Testis (tissue), 3 donors: Measurements from ENCODE around the gene BORA. TPM values are rescaled to one million over a fixed set of nuclear protein-coding genes. Genes with fewer than 3 reads are reported as not detected.
A peak's percentile ranks its signal among the peaks of the same experiment; 100 is the strongest.
"Not testable (repeated sequence)": the region's sequence is repeated elsewhere in the genome, so short reads cannot be mapped to it uniquely, and the experiment has no call there.

Experiments used
- DNase-seq: peaks from one replicate; pipeline ENCODE4 v3.0.0-alpha.2; 2019
- H3K27ac ChIP-seq, 2 donors: fragments of 200-600 bp; sonication (generic); one replicate each; pipeline ENCODE4 v1.5.1; 2019
- H3K27me3 ChIP-seq: fragments of 200-600 bp; sonication (generic); one replicate; pipeline ENCODE4 v1.5.1; 2019
- H3K36me3 ChIP-seq: fragments of 200-600 bp; sonication (generic); one replicate; pipeline ENCODE4 v1.5.1; 2017; ENCODE audit warnings: low read depth; ENCODE audit errors: missing control alignments
- H3K4me1 ChIP-seq: fragments of 200-600 bp; sonication (generic); one replicate; pipeline ENCODE4 v1.5.1; 2019
- H3K4me3 ChIP-seq, 2 donors: fragments of 200-600 bp; sonication (generic); one replicate each; pipeline ENCODE4 v1.5.1; 2017 to 2019
- H3K9me3 ChIP-seq: fragments of 200-600 bp; sonication (generic); one replicate; pipeline ENCODE4 v1.5.1; 2017
- POLR2A ChIP-seq: fragments of 450-650 bp; IDR thresholded peaks from one replicate; pipeline ENCODE4 v1.6.1; 2017; ENCODE audit warnings: antibody characterized with exemption, mild to moderate bottlenecking, moderate library complexity
- WGBS, 2 donors: methylation state at CpG; one replicate each; pipeline ENCODE4 v1.1.5; 2018; 5-methylcytosine and 5-hydroxymethylcytosine counted together
- intact Hi-C: fragments of 100-400 bp; cut with DNase I; formaldehyde crosslinking; loops from one replicate; pipeline ENCODE4 v1.15.1; 2023; ENCODE audit warnings: low total_unique reads
- polyA plus RNA-seq: library from polyadenylated mRNA; stranded (reverse); fragments of 350-450 nt; fragmentation: Illumina TruSeq; extraction: RNeasy Lipid Tissue Mini Kit (QIAGEN cat#74804); gene quantifications from one replicate; pipeline ENCODE4 v1.2.3, GENCODE V29; 2014; ENCODE audit warnings: low read depth, low replicate concordance; ENCODE audit not compliant: insufficient read depth
- total RNA-seq, 2 donors: library from RNA; depleted of rRNA; stranded (reverse); fragments of >200 nt; gene quantifications; one replicate each; pipeline ENCODE4 v1.2.3, GENCODE V29; 2016
- TF ChIP-seq, protein P1 (sequence below), 3 experiments: fragments of 450-650 bp in 2 of 3; fragments of 200-600 bp in 1 of 3; sonication (generic) in 1 of 3; IDR thresholded peaks; one replicate each; pipeline ENCODE4 v1.5.1; 2016 to 2019; ENCODE audit warnings: antibody characterized with exemption in 3 of 3, mild to moderate bottlenecking in 2 of 3, moderate library complexity in 1 of 3

BORA gene
- total and polyA plus RNA-seq, 3 donors from 2014 or later: 5.7 to 10.2 (median 6.0) TPM

DNA sequence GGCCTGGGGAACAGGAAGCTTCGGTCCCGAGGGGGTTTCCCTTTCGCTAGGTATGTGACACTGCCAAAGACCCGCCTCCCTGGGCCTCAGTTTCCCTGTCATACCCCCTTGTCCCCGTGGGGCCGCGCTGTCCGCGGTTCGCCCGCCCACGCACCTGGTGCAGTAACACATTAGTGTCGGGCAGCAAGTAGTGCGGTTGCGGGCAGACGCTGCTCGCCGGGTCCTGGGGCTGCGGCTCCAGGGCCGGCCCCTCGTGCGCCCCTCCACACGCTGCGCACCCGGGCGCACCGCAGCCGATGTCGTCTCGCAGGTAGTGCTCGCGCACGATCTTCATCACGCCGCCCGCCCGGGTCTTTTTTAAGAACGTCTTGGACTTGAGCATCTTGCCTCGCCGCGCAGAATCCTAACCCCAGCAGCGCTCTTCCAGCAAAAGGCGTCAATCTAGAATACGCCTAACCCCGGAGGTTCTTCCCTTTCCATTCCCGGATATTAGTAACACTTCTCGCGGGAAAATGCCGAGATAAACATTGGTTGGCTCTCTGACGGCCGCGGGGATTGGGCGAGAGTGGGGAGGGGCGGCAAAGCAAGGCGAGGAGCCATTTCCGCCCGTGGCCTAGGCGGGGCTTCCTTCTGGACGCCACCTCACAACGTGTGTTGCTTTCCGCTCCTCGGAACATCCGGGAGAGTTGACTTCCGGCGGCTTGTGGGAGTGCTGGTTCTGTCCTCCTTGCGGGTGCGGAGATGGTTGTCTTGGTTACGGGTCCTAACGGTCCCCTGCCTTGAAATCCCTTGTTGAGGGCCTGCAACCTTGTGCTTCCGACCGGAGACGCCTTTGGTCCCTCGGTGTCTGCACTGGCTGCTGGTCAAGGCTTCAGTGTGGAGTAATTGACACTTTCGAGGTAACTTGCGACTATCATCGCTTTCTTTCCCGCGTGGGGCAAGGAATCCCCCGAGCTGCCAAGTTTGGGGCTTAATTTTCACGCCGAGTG lies 54.0 kb downstream of the BORA start, which contains the start of the genes DIS3 and PIBF1:
Gene DIS3, minus strand, starts transcription at position 450 of the 989 bp plus-strand sequence. Its CDS starts 68 bp downstream, at position 382.
Gene PIBF1, plus strand, starts transcription at position 683 of the 989 bp plus-strand sequence. CDS start 1,337 bp downstream, outside the sequence.
- TF ChIP-seq, protein P1, sequence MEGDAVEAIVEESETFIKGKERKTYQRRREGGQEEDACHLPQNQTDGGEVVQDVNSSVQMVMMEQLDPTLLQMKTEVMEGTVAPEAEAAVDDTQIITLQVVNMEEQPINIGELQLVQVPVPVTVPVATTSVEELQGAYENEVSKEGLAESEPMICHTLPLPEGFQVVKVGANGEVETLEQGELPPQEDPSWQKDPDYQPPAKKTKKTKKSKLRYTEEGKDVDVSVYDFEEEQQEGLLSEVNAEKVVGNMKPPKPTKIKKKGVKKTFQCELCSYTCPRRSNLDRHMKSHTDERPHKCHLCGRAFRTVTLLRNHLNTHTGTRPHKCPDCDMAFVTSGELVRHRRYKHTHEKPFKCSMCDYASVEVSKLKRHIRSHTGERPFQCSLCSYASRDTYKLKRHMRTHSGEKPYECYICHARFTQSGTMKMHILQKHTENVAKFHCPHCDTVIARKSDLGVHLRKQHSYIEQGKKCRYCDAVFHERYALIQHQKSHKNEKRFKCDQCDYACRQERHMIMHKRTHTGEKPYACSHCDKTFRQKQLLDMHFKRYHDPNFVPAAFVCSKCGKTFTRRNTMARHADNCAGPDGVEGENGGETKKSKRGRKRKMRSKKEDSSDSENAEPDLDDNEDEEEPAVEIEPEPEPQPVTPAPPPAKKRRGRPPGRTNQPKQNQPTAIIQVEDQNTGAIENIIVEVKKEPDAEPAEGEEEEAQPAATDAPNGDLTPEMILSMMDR (IDR thresholded peaks at IDR 0.05): peak in 2 of 3 experiments; percentile 6 to 9
- TF ChIP-seq POLR2A: no peak
- Histone ChIP-seq H3K36me3 (no peaks in the 10 kb centered on the region), H3K27me3 (no peaks in the 10 kb centered on the region), H3K4me3 (peak within 1 kb of the TSS; percentile 83 to 94), H3K27ac (peak within 1 kb of the TSS; percentile 71 to 86), H3K9me3 (no peaks in the 10 kb centered on the region), H3K4me1 (peaks cover 22% of the 10 kb centered on the region)
- DNase-seq: peak; percentile 99
- 0% methylated on average over 58 to 81 of the region's 81 CpGs for WGBS, 2 donors
- intact Hi-C loops: no loop called here

DNA sequence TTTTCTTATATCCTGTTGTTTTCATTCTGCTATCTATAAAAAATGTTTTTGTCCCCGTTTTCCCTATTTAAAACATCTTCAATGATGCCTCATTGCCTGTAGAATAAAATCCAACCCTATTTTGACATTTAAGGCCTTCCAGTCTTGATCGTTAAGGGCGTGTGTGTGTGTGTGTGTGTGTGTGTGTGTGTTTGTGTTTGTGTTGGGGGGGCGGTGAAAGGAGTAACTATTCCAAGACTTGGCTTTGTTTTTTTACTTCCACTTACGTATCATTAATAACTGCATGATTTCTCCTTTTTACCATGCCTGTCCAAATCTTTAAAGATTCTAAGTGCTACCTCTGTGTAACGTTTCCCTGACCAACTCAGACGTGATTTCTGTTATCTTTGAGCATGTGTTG lies 55.0 kb downstream of the BORA start:
- Histone ChIP-seq H3K4me1 (peaks cover 22% of the 10 kb centered on the region), H3K9me3 (no peaks in the 10 kb centered on the region), H3K4me3 (peak overlapping the region; percentile 83 to 94), H3K36me3 (no peaks in the 10 kb centered on the region), H3K27me3 (no peaks in the 10 kb centered on the region), H3K27ac (peak overlapping the region in 1 of 2 donors; percentile 86)
- no peak for DNase-seq
- intact Hi-C loops: no loop called here
- TF ChIP-seq, protein P1 (IDR thresholded peaks at IDR 0.05): no peak
- TF ChIP-seq POLR2A: no peak
- WGBS, 2 donors: 1% methylated on average over 7 of the region's 7 CpGs

DNA sequence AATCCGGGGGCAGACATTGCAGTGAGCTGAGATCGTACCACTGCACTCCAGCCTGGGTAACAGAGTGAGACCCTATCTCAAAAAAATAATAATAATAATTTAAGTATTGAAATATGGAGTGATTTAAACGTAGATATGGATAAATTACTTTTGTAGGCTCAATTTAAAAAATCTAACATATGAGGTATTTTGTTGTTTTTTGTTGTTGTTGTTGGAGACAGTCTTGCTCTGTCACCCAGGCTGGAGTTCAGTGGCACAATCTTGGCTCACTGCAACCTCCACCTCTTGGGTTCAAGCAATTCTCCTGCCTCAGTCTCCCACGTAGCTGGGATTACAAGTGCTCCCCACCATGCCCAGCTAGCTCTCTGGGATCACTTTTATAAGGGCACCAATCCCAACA lies 57.0 kb downstream of the BORA start:
- DNase-seq, H3K4me3 ChIP-seq, H3K27me3 ChIP-seq, H3K9me3 ChIP-seq, H3K36me3 ChIP-seq, intact Hi-C loops, H3K27ac ChIP-seq: not testable (repeated sequence)
- 90 to 96% methylated on average over 4 of the region's 4 CpGs for WGBS, 2 donors
- H3K4me1 ChIP-seq: peaks cover 16% of the 10 kb centered on the region

DNA sequence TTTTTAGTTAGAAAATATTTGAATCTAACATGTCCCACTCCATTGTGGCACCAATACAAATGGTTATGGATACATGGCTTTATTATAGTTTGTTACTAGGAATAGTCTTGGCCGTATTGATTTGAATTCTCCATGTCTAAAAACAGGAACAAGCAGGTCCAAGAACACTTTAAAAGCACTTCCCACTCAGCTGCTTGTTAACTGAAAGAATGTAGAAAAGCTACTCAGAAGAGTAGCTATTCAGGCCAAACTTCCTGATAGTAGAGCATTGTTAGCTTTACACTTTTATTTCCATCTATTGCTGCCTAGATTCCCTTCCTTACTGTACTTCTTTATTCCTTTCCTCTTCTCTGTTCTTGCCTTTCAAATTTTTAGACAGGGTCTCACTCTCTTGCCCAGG lies 61.1 kb downstream of the BORA start:
- TF ChIP-seq POLR2A: no peak
- TF ChIP-seq, protein P1 (IDR thresholded peaks at IDR 0.05): no peak
- intact Hi-C loops: no loop called here
- no peaks in the 10 kb centered on the region for H3K4me1 ChIP-seq
- H3K27ac ChIP-seq: no peak overlapping the region
- H3K27me3 ChIP-seq: no peaks in the 10 kb centered on the region
- H3K4me3 ChIP-seq: no peak overlapping the region
- H3K36me3 ChIP-seq: no peaks in the 10 kb centered on the region
- 64 to 75% methylated on average over 1 of the region's 1 CpG for WGBS, 2 donors
- no peaks in the 10 kb centered on the region for H3K9me3 ChIP-seq
- DNase-seq: no peak

DNA sequence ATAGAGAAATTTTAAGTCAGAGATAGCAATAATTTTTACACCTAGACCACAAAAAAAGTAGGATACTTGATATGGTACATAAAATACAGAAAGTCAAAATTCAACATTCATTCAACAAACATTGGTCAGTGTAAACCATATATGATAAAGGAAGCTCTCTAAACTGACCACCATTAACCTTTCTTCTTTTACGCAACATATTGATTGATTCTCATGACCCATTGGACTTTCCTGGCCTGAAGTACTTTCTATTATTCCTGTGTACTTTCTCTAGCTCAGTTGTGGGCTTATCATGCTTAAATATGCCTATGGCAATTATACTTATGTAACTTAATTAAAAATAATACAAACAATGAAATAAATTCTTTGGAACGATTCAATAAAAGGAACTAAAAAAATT lies 64.9 kb downstream of the BORA start:
- Histone ChIP-seq H3K27me3 (no peaks in the 10 kb centered on the region), H3K36me3 (no peaks in the 10 kb centered on the region), H3K9me3 (no peaks in the 10 kb centered on the region), H3K4me1 (no peaks in the 10 kb centered on the region), H3K4me3 (no peak overlapping the region), H3K27ac (no peak overlapping the region)
- no peak for TF ChIP-seq POLR2A
- TF ChIP-seq, protein P1 (IDR thresholded peaks at IDR 0.05): no peak
- no peak for DNase-seq
- intact Hi-C loops: no loop called here
- 94% methylated on average over 2 of the region's 2 CpGs for WGBS, 2 donors
